Neural crest cell (in vitro differentiated cells): Measurements from ENCODE around the gene RASSF4. TPM values are rescaled to one million over a fixed set of nuclear protein-coding genes. Genes with fewer than 3 reads are reported as not detected.
A peak's percentile ranks its signal among the peaks of the same experiment; 100 is the strongest.

ENCODE experiments used
- DNase-seq: peaks from one replicate; pipeline ENCODE4 v3.0.0; 2021; ENCODE audit warnings: low read depth, mixed read lengths, low spot score
- H3K27ac Mint-ChIP-seq: one replicate; pipeline ENCODE4 v1.8.0; 2021; ENCODE audit warnings: mild to moderate bottlenecking, mixed read lengths; ENCODE audit not compliant: unreplicated experiment
- H3K27me3 Mint-ChIP-seq: 2 replicates; pipeline ENCODE4 v1.8.0; 2021; ENCODE audit warnings: low read depth, mild to moderate bottlenecking, mixed read lengths
- H3K36me3 Mint-ChIP-seq: 2 replicates; pipeline ENCODE4 v1.8.0; 2021; ENCODE audit warnings: low read depth, mild to moderate bottlenecking, mixed read lengths
- H3K4me1 Mint-ChIP-seq: 2 replicates; pipeline ENCODE4 v1.8.0; 2021; ENCODE audit warnings: mixed read lengths
- H3K4me3 Mint-ChIP-seq: one replicate; pipeline ENCODE4 v1.8.0; 2021; ENCODE audit warnings: mild to moderate bottlenecking, mixed read lengths
- H3K9me3 Mint-ChIP-seq: 2 replicates; pipeline ENCODE4 v1.8.0; 2021; ENCODE audit warnings: mixed read lengths
- total RNA-seq: library from RNA; stranded (reverse); gene quantifications from 2 replicates; pipeline ENCODE4 v1.2.1, GENCODE V29; 2021
- TF ChIP-seq, protein P1 (sequence below): fragments of 200-600 bp; sonication (generic); conservative IDR thresholded peaks from 2 replicates; pipeline ENCODE4 v1.5.0; 2021; ENCODE audit warnings: antibody characterized with exemption, mild to moderate bottlenecking

RASSF4 gene
- total RNA-seq, 1 donor from 2014 or later = 18.6 TPM

DNA sequence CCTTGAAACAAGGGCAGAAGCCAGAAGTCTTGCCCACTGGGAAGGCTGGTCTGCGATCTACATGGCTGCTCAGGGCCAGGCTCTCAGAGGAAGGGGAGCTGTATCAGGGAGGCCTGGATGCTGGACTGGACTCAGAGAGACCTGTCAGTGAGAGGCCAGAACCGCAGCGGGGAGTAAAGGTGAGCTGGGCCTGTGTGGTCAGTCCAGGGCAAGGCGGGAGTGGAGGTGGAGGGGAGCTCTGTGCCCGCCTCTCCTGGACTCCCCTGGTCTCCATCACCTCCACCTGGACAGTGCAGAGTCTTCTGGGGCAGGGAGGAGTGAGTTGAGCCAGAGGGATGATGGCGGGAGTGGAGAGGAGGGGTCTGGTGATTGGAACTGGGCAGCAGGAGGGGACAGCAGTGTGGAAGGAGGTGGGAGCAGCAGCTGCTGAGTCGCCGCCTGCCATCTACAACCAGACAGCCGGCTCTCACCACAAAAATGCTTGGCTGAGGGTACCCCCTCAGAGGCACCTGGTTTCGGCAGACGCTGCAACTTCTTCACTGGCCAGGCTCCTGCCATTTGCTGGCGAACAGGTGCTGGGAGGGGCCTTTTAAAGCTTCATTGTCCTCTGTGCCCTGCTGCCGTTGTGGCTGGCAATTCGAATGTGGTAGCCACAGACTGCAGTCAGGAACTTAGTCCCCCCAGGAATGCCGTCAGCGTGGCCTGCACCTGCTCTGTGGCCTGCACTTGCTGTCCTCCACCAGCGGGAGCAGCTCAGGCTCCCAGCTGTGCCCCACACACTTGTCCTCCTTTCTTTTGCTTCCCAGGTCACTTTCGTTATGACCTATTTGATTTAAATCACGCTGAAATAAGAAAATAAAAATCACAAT is 3.5 kb downstream of the RASSF4 start:
- Mint-ChIP-seq H3K9me3 (no peaks in the 10 kb centered on the region), H3K27ac (peak overlapping the region; percentile 99), H3K4me1 (peaks cover 90% of the 10 kb centered on the region), H3K4me3 (peak overlapping the region; percentile 73), H3K36me3 (no peaks in the 10 kb centered on the region), H3K27me3 (no peaks in the 10 kb centered on the region)
- DNase-seq = no peak
- TF ChIP-seq, protein P1, sequence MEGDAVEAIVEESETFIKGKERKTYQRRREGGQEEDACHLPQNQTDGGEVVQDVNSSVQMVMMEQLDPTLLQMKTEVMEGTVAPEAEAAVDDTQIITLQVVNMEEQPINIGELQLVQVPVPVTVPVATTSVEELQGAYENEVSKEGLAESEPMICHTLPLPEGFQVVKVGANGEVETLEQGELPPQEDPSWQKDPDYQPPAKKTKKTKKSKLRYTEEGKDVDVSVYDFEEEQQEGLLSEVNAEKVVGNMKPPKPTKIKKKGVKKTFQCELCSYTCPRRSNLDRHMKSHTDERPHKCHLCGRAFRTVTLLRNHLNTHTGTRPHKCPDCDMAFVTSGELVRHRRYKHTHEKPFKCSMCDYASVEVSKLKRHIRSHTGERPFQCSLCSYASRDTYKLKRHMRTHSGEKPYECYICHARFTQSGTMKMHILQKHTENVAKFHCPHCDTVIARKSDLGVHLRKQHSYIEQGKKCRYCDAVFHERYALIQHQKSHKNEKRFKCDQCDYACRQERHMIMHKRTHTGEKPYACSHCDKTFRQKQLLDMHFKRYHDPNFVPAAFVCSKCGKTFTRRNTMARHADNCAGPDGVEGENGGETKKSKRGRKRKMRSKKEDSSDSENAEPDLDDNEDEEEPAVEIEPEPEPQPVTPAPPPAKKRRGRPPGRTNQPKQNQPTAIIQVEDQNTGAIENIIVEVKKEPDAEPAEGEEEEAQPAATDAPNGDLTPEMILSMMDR = peak; percentile 51

DNA sequence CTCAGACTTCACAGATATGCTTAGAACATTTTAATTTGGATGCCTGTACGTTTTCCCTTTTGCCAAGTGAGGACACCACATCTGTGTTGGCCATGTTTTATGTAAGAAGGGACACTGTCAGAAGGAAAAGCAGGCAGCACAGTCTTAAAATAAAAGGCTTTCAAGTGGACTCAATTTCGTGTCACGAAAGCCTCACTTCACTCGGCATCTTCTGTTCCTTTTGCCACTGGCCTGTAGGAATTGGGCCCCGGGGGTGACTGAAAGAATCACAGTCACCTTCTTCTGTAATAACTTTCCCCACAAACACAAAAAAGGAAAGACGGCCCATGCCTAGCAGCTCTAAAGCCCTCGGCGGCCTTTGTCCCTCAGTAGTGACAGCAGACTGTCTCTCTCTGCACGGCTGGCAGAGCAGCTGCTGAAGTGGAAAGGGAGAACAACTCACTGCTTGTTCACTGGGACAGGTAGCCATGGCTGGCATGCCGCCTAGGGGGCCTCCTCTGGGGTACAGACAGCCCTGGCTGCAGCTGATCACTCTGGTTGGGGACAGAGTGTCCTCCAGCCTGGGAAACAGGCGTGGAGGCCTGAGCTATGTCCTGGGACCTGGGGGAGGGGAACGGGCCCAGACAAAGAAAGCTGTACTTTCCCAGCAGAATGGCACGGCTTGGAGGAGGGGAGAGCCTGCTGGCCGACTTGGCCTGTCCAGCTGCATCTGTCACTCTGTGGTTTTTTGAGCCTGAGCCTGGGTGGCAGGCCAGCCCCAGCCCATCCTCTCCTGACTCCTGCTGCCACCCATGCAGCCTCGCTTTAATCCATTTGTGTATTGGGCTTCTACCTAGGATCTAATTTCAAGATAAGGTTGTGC is 4.4 kb downstream of the RASSF4 start:
- DNase-seq = peak; percentile 67
- Mint-ChIP-seq H3K4me1 (peaks cover 89% of the 10 kb centered on the region), H3K4me3 (peak overlapping the region; percentile 73), H3K9me3 (no peaks in the 10 kb centered on the region), H3K27me3 (no peaks in the 10 kb centered on the region), H3K27ac (peak overlapping the region; percentile 99), H3K36me3 (no peaks in the 10 kb centered on the region)
- TF ChIP-seq, protein P1 = peak; percentile 21

DNA sequence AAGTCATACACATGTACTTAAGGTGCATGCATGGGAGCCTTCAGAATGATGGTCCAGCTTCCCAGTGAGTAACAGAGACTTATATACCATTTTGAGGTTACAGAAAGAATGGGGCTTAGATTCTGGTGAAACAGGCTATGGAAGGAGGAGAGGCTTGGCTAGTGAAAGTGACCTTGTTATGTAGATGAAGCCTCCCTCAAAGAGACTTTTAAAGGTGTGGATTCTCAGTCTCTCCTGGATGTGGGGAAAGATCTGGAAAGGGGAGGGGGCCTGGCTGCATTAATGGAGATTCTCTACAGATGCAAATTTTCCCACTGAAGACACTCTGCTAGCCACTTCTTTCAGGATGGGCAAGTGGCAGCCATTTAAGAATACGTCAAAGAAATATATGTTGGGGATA is 5.5 kb downstream of the RASSF4 start:
- peak overlapping the region; percentile 3 for H3K27ac Mint-ChIP-seq
- H3K4me1 Mint-ChIP-seq = peaks cover 86% of the 10 kb centered on the region
- no peaks in the 10 kb centered on the region for H3K9me3 Mint-ChIP-seq
- DNase-seq = no peak
- TF ChIP-seq, protein P1 = no peak
- H3K36me3 Mint-ChIP-seq = no peaks in the 10 kb centered on the region
- peak overlapping the region; percentile 73 for H3K4me3 Mint-ChIP-seq
- H3K27me3 Mint-ChIP-seq = no peaks in the 10 kb centered on the region

DNA sequence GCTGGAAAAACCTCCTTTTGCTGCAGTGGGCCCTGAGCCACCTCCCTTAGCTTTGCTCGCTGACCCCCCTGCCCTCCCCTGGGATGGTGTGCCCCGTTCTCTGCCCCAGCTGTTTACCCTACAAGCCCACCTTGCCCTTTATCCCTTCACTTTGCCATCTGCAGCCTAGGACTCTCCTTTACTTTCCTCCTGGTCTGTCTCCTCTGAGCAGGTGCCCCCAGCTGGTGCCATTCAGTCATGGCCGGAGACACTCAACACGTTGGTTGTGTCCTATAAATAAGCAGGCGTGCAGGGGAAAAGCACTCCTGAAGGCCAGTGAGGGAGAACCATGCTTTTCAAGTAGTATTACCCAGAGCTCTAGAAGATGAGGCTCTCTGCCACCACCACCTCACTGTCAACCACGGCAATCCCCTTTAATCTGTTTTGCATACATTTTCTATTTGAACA is 6.1 kb downstream of the RASSF4 start:
- H3K36me3 Mint-ChIP-seq = peaks cover 2% of the 10 kb centered on the region
- TF ChIP-seq, protein P1 = no peak
- no peaks in the 10 kb centered on the region for H3K27me3 Mint-ChIP-seq
- peaks cover 80% of the 10 kb centered on the region for H3K4me1 Mint-ChIP-seq
- no peaks in the 10 kb centered on the region for H3K9me3 Mint-ChIP-seq
- H3K4me3 Mint-ChIP-seq = peak overlapping the region; percentile 39
- H3K27ac Mint-ChIP-seq = no peak overlapping the region
- DNase-seq = no peak

DNA sequence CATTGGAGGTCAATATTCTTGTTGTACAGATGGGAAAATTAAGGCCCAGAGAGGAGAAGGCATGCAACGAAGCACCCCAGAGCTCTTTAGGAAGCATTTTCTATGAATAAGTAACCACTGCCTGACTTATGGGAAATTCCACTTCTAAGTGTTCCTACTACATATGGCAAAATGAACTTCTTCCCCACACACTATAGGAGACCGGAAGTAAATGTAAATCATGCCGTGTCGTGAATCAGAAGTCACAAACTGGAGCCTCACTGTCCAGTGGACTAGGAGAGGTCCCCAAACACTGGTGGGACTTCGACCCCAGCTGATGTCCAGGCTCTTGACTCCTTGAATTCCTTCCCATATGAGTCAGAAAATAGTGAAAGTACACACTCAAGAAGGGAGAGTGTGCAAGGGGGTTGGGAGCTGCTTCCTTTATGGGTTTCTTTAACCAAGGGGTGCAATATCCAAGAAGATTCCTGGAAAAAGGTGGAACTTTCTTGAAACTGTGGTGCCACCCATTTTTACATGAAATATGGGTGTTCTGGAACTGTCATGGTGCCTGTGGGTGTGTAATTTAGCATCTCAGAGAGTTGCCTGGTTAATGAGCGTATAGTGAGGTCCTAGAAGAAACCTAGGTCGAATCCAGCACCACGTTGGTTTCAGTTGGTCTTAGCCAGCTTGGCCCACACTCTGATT is 6.7 kb downstream of the RASSF4 start:
- no peaks in the 10 kb centered on the region for H3K27me3 Mint-ChIP-seq
- TF ChIP-seq, protein P1 = no peak
- peaks cover 5% of the 10 kb centered on the region for H3K36me3 Mint-ChIP-seq
- peaks cover 74% of the 10 kb centered on the region for H3K4me1 Mint-ChIP-seq
- no peak for DNase-seq
- H3K4me3 Mint-ChIP-seq = peak overlapping the region; percentile 39
- no peak overlapping the region for H3K27ac Mint-ChIP-seq
- H3K9me3 Mint-ChIP-seq = no peaks in the 10 kb centered on the region
